ENCODE results near the gene KLHL29. TPM values are rescaled to one million over a fixed set of nuclear protein-coding genes. Genes with fewer than 3 reads are reported as not detected.

KLHL29 gene
- total RNA-seq, 1 donor from 2014 or later = 16.3 TPM

DNA sequence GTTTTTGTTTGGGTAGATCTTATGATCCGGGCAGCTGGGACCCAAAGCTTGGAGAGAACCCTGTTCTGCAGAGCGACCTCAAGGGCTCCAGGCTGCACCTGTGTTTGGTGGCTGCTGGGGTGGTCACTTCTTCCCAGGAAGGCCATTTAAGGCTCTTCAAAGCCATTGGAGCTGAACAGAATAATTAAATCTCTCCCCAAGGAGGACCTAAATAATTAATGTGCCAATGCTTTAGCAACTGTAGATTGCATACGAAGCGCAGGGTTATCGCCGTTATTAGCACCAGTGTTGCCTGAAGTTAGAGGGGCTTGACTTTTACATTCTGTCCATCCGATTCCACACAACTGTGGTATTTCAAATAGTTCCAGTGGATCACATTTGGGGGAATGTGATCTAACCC, 290.5 kb downstream of the KLHL29 start:
- Histone ChIP-seq H3K9me3 (no peaks in the 10 kb centered on the region), H3K36me3 (no peaks in the 10 kb centered on the region), H3K4me1 (no peaks in the 10 kb centered on the region), H3K27me3 (no peaks in the 10 kb centered on the region), H3K27ac (no peak overlapping the region), H3K4me3 (no peak overlapping the region)
- TF ChIP-seq, protein P1, sequence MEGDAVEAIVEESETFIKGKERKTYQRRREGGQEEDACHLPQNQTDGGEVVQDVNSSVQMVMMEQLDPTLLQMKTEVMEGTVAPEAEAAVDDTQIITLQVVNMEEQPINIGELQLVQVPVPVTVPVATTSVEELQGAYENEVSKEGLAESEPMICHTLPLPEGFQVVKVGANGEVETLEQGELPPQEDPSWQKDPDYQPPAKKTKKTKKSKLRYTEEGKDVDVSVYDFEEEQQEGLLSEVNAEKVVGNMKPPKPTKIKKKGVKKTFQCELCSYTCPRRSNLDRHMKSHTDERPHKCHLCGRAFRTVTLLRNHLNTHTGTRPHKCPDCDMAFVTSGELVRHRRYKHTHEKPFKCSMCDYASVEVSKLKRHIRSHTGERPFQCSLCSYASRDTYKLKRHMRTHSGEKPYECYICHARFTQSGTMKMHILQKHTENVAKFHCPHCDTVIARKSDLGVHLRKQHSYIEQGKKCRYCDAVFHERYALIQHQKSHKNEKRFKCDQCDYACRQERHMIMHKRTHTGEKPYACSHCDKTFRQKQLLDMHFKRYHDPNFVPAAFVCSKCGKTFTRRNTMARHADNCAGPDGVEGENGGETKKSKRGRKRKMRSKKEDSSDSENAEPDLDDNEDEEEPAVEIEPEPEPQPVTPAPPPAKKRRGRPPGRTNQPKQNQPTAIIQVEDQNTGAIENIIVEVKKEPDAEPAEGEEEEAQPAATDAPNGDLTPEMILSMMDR (IDR thresholded peaks at IDR 0.05) = no peak
- DNase-seq (ENCODE audit: low spot score in 2 of 2) = no peak
- intact Hi-C loops (cut with DNase I) = no loop called here

DNA sequence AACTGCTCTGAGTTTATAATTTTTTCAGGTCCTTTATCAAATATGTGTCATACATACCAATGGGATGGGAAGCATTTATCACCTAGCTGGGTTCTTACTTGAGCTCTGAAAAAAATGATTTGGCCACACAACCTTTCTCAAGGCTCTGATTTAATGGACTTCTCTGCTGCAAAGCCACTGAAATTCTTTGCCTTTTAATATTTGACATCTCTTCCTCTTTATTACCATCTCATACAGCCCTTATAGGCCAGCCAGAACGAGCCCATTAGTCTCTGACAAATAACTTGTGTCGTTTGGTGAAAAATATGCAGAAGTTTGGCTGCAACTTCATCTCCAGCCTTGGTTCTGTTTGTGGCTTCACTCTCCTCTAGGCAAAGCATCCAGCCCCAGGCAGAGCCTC, 292.9 kb downstream of the KLHL29 start:
- Histone ChIP-seq H3K27ac (no peak overlapping the region), H3K4me3 (no peak overlapping the region), H3K4me1 (no peaks in the 10 kb centered on the region), H3K27me3 (no peaks in the 10 kb centered on the region), H3K36me3 (no peaks in the 10 kb centered on the region), H3K9me3 (no peaks in the 10 kb centered on the region)
- no peak for DNase-seq (ENCODE audit: low spot score in 2 of 2)
- intact Hi-C loops (cut with DNase I) = no loop called here
- TF ChIP-seq, protein P1 (IDR thresholded peaks at IDR 0.05) = no peak

DNA sequence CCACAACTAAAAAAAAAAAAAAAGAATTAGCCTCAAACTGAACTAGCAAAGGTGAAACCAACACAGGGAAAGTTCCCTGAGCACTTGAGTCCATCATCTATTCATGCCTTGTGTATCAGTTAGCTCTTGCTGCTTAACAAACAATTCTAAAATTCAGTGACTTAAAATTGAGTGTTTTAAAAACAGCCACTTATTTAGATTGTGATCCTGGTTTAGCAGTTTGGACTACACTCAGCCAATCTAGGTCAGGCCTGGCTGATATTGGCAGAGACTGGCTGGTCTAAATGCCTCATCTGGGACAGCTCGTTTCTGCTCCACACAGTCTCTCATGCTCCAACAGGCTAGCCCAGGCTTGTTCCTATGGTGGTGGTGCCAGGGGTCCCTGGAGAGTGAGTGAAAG, 294.1 kb downstream of the KLHL29 start:
- H3K4me3 ChIP-seq = no peak overlapping the region
- H3K4me1 ChIP-seq = no peaks in the 10 kb centered on the region
- TF ChIP-seq, protein P1 (IDR thresholded peaks at IDR 0.05) = no peak
- no peaks in the 10 kb centered on the region for H3K9me3 ChIP-seq
- DNase-seq (ENCODE audit: low spot score in 2 of 2) = no peak
- no peaks in the 10 kb centered on the region for H3K36me3 ChIP-seq
- intact Hi-C loops (cut with DNase I) = no loop called here
- H3K27me3 ChIP-seq = no peaks in the 10 kb centered on the region
- H3K27ac ChIP-seq = no peak overlapping the region

DNA sequence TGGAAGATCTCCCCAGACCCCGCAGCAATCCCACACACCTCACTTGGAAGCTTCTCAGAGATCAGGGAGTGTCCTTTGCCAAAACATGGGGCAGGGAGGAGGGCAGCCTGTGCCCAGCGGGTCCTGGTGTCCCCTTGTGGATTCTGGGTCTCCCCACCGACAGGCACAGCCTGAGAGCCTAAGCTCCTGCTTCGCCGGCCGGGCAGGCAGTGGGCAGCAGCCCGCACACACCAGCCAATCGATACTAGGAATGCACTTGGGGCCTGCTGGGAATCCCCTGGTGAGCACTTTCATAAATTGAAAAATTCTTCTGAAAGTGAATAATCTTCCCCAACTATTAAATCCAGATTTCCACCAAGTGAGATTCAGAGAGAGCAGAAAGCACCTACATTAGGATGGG, 296.0 kb downstream of the KLHL29 start:
- Histone ChIP-seq H3K27me3 (no peaks in the 10 kb centered on the region), H3K27ac (no peak overlapping the region), H3K4me3 (no peak overlapping the region), H3K36me3 (no peaks in the 10 kb centered on the region), H3K4me1 (peaks cover 0 to 3% of the 10 kb centered on the region in 2 donors), H3K9me3 (no peaks in the 10 kb centered on the region)
- intact Hi-C loops (cut with DNase I) = no loop called here
- TF ChIP-seq, protein P1 (IDR thresholded peaks at IDR 0.05) = no peak
- DNase-seq (ENCODE audit: low spot score in 2 of 2) = no peak

DNA sequence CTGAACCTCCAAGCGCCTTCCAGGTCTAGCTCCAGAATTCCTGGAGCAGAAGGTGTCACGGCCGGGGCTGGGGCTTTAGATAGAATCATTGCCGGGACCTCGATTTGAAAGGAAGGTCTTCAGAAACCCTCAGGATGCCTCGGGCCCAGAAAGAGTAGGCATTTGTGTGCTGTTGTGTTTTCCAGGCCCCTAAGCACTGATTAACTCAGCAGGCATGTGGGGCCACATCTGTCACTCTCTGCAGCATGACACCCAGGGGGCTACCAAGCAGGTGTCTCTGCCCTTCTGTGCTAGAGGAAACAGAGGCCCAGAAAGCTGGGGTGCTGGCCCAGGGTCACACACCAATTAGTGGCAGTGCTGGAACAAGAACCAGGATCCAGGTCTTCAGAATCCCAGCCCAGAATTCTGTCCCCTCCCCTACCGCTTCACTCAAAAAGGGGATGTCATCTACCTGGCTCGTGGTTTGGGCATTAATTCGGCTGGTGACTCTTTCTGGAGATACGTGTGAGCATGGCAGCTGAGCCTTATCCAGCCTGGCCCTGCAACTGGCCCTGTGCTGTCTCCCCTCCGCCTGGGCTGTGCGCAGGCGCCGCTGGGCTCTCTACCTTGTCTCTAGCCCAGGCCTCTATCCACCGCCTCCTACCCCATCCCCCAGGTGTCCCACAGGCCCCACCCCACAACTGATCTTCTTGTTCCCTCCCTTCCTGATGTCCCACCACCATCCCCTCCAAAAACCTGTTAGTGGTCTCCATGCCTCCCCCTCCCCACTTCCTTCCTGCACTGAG, 296.6 kb downstream of the KLHL29 start:
- Histone ChIP-seq H3K4me3 (no peak overlapping the region), H3K27me3 (no peaks in the 10 kb centered on the region), H3K27ac (no peak overlapping the region), H3K36me3 (no peaks in the 10 kb centered on the region), H3K4me1 (peaks cover 0 to 3% of the 10 kb centered on the region in 2 donors), H3K9me3 (no peaks in the 10 kb centered on the region)
- intact Hi-C loops (cut with DNase I) = no loop called here
- no peak for DNase-seq (ENCODE audit: low spot score in 2 of 2)
- TF ChIP-seq, protein P1 (IDR thresholded peaks at IDR 0.05) = no peak
